HCT116 (cell line): ENCODE measurements around the gene KLHL40.

Experiments
- CTCF ChIP-seq, 3 experiments: fragments of 200-600 bp in 1 of 3; sonication (generic) in 1 of 3; IDR thresholded peaks in 2 of 3; conservative IDR thresholded peaks in 1 of 3; 2 replicates each; pipeline ENCODE4 v1.5.1; 2012 to 2017; ENCODE audit warnings: low read depth in 2 of 3, low read length in 2 of 3, antibody characterized with exemption in 1 of 3, borderline replicate concordance in 1 of 3, control low read depth in 1 of 3, mild to moderate bottlenecking in 1 of 3, mixed read lengths in 1 of 3, mixed run types in 1 of 3, moderate library complexity in 1 of 3; ENCODE audit not compliant: insufficient read depth in 1 of 3
- FOSL1 ChIP-seq: IDR thresholded peaks from 2 replicates; pipeline ENCODE4 v1.6.1; 2012; ENCODE audit warnings: low read depth

- TF ChIP-seq FOSL1 (no peak), CTCF (IDR thresholded peaks at IDR 0.05 in 2 of 3, conservative IDR thresholded peaks at IDR 0.05 in 1 of 3; ENCODE audit: borderline replicate concordance in 1 of 3, insufficient read depth in 1 of 3, low read depth in 2 of 3, low read length in 2 of 3) (no peak)
Observed at GRCh38 chr3:42685891-42686820, 819 bp downstream of the KLHL40 start.
